ENCODE data around the gene NANOS2. TPM values are rescaled to one million over a fixed set of nuclear protein-coding genes. Genes with fewer than 3 reads are reported as not detected.

The NANOS2 gene
- total and polyA plus RNA-seq, 2 of the 13 experiments (the other 11 are each of a cell fraction or from before 2014, with no cell fraction given) = not detected

DNA sequence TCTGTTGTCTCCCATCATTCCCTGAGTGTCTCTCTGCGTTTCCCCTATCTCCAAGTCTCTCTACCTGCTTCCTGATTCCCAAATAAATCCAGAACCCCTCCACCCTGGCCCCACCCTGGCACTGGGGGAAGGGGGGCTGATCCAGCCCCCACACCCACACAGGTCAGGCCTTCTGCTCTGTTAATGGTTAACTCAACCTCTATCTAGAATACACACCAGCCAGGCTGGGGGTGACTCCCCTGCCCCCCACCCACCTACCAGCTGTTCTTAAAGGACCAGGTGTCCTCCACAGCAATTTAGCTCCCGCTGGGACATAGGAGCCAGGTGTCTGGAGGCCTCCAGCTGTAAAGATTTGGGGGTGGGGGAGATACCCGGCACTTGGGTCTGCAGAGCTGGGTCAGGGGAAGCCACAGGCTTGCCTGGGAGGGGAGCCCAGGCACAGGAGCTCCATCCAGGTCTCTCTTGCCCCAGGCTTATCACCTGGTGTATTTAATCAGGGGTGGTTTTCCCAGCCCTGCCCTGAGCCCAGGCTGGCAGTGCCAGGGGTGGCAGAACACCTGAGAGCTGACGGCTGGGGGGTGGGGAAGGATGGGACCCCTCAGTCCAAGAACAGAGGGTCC lies 32.6 kb downstream of the NANOS2 start (continued):
- TF ChIP-seq GABPB1 (CRISPR knock-in tag; IDR thresholded peaks at IDR 0.05) (0 out of 2 replicates have a peak, but pooled peaks have one; percentile 31), NR1H2 (CRISPR knock-in tag; IDR thresholded peaks at IDR 0.05; ENCODE audit: borderline replicate concordance, low read depth) (no peak), PTBP1 (IDR thresholded peaks at IDR 0.05; ENCODE audit: low read depth, low read length, poor library complexity, severe bottlenecking) (no peak), SOX5 (CRISPR knock-in tag; IDR thresholded peaks at IDR 0.05; ENCODE audit: borderline replicate concordance) (peak; percentile 65; the same call in 1 of the 2 replicates), HOXA3 (CRISPR knock-in tag; IDR thresholded peaks at IDR 0.05) (peak; percentile 63), ZNF883 (CRISPR knock-in tag; IDR thresholded peaks at IDR 0.05; ENCODE audit: not compliant biosample characterization) (no peak), ISL2 (CRISPR knock-in tag; IDR thresholded peaks at IDR 0.05) (peak; percentile 73; the same call in 1 of the 2 replicates), ZSCAN25 (CRISPR knock-in tag; IDR thresholded peaks at IDR 0.05) (peak; percentile 63; the same call in 1 of the 2 replicates), MTERF4 (CRISPR knock-in tag; IDR thresholded peaks at IDR 0.05) (0 out of 2 replicates have a peak, but pooled peaks have one; percentile 61), NR2C2 (CRISPR knock-in tag; IDR thresholded peaks at IDR 0.05; ENCODE audit: borderline replicate concordance) (peak; percentile 68), SP5 (CRISPR knock-in tag; IDR thresholded peaks at IDR 0.05; ENCODE audit: borderline replicate concordance, low read depth) (peak; percentile 81; the same call in 1 of the 2 replicates), MYC (CRISPR knock-in tag; IDR thresholded peaks at IDR 0.05; ENCODE audit: borderline replicate concordance) (peak; percentile 51; the same call in 1 of the 2 replicates), GPN1 (CRISPR knock-in tag; IDR thresholded peaks at IDR 0.05; ENCODE audit: borderline replicate concordance) (no peak)
- TF ChIP-seq, protein P1, sequence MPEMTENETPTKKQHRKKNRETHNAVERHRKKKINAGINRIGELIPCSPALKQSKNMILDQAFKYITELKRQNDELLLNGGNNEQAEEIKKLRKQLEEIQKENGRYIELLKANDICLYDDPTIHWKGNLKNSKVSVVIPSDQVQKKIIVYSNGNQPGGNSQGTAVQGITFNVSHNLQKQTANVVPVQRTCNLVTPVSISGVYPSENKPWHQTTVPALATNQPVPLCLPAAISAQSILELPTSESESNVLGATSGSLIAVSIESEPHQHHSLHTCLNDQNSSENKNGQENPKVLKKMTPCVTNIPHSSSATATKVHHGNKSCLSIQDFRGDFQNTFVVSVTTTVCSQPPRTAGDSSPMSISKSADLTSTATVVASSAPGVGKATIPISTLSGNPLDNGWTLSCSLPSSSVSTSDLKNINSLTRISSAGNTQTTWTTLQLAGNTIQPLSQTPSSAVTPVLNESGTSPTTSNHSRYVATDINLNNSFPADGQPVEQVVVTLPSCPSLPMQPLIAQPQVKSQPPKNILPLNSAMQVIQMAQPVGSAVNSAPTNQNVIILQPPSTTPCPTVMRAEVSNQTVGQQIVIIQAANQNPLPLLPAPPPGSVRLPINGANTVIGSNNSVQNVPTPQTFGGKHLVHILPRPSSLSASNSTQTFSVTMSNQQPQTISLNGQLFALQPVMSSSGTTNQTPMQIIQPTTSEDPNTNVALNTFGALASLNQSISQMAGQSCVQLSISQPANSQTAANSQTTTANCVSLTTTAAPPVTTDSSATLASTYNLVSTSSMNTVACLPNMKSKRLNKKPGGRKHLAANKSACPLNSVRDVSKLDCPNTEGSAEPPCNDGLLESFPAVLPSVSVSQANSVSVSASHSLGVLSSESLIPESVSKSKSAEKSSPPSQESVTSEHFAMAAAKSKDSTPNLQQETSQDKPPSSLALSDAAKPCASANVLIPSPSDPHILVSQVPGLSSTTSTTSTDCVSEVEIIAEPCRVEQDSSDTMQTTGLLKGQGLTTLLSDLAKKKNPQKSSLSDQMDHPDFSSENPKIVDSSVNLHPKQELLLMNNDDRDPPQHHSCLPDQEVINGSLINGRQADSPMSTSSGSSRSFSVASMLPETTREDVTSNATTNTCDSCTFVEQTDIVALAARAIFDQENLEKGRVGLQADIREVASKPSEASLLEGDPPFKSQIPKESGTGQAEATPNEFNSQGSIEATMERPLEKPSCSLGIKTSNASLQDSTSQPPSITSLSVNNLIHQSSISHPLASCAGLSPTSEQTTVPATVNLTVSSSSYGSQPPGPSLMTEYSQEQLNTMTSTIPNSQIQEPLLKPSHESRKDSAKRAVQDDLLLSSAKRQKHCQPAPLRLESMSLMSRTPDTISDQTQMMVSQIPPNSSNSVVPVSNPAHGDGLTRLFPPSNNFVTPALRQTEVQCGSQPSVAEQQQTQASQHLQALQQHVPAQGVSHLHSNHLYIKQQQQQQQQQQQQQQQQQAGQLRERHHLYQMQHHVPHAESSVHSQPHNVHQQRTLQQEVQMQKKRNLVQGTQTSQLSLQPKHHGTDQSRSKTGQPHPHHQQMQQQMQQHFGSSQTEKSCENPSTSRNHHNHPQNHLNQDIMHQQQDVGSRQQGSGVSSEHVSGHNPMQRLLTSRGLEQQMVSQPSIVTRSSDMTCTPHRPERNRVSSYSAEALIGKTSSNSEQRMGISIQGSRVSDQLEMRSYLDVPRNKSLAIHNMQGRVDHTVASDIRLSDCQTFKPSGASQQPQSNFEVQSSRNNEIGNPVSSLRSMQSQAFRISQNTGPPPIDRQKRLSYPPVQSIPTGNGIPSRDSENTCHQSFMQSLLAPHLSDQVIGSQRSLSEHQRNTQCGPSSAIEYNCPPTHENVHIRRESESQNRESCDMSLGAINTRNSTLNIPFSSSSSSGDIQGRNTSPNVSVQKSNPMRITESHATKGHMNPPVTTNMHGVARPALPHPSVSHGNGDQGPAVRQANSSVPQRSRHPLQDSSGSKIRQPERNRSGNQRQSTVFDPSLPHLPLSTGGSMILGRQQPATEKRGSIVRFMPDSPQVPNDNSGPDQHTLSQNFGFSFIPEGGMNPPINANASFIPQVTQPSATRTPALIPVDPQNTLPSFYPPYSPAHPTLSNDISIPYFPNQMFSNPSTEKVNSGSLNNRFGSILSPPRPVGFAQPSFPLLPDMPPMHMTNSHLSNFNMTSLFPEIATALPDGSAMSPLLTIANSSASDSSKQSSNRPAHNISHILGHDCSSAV (CRISPR knock-in tag; IDR thresholded peaks at IDR 0.05; ENCODE audit: borderline replicate concordance) = no peak
- TF ChIP-seq, protein P2, sequence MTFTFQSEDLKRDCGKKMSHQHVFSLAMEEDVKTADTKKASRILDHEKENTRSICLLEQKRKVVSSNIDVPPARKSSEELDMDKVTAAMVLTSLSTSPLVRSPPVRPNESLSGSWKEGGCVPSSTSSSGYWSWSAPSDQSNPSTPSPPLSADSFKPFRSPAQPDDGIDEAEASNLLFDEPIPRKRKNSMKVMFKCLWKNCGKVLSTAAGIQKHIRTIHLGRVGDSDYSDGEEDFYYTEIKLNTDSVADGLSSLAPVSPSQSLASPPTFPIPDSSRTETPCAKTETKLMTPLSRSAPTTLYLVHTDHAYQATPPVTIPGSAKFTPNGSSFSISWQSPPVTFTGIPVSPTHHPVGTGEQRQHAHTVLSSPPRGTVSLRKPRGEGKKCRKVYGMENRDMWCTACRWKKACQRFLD (CRISPR knock-in tag; IDR thresholded peaks at IDR 0.05; ENCODE audit: borderline replicate concordance) = peak; percentile 71; the same call in 1 of the 2 replicates
- TF ChIP-seq, protein P3, sequence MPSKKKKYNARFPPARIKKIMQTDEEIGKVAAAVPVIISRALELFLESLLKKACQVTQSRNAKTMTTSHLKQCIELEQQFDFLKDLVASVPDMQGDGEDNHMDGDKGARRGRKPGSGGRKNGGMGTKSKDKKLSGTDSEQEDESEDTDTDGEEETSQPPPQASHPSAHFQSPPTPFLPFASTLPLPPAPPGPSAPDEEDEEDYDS (CRISPR knock-in tag; IDR thresholded peaks at IDR 0.05) = peak; percentile 90
- TF ChIP-seq, protein P4, sequence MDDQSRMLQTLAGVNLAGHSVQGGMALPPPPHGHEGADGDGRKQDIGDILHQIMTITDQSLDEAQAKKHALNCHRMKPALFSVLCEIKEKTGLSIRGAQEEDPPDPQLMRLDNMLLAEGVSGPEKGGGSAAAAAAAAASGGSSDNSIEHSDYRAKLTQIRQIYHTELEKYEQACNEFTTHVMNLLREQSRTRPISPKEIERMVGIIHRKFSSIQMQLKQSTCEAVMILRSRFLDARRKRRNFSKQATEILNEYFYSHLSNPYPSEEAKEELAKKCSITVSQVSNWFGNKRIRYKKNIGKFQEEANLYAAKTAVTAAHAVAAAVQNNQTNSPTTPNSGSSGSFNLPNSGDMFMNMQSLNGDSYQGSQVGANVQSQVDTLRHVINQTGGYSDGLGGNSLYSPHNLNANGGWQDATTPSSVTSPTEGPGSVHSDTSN (CRISPR knock-in tag; IDR thresholded peaks at IDR 0.05; ENCODE audit: borderline replicate concordance) = no peak

Data from HepG2 (cell line).